ENCODE data around the gene ALDH16A1.
A peak's percentile ranks its signal among the peaks of the same experiment; 100 is the strongest.

The ALDH16A1 gene

DNA sequence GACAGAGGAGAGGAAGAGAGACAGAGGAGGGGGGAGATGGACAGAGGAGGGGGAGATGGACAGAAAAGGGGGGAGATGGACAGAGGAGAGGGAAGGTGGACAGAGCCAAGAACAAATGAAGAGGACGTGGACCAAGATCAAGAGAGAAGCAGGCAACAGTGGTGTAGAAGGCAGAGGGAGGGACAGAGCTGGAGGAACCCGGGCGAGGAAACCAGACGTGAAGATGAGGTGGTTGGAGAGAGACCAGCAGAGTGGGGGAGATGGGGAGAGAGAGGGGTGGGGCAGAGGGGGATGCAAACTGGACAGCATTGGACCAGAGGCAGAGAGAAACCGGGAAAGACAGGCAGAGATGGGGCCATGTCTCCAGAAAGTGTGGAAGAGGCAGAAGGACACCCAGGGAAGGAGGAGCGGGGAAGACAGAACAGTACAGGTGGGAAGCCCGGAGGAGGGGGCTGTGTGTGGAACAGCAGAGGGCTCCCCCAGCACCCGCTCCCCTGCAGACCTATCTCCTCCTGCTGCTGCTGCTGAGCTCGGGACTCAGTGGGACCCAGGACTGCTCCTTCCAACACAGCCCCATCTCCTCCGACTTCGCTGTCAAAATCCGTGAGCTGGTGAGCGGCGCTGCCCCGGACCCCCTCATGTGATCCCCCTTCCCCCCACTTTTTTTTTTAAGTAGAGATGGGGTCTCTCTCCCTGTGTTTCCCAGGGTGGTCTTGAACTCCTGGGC lies 22.3 kb downstream of the ALDH16A1 start:
- TF ChIP-seq, protein P1, sequence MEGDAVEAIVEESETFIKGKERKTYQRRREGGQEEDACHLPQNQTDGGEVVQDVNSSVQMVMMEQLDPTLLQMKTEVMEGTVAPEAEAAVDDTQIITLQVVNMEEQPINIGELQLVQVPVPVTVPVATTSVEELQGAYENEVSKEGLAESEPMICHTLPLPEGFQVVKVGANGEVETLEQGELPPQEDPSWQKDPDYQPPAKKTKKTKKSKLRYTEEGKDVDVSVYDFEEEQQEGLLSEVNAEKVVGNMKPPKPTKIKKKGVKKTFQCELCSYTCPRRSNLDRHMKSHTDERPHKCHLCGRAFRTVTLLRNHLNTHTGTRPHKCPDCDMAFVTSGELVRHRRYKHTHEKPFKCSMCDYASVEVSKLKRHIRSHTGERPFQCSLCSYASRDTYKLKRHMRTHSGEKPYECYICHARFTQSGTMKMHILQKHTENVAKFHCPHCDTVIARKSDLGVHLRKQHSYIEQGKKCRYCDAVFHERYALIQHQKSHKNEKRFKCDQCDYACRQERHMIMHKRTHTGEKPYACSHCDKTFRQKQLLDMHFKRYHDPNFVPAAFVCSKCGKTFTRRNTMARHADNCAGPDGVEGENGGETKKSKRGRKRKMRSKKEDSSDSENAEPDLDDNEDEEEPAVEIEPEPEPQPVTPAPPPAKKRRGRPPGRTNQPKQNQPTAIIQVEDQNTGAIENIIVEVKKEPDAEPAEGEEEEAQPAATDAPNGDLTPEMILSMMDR (IDR thresholded peaks at IDR 0.05; ENCODE audit: extremely low read depth, missing control alignments): no peak

DNA sequence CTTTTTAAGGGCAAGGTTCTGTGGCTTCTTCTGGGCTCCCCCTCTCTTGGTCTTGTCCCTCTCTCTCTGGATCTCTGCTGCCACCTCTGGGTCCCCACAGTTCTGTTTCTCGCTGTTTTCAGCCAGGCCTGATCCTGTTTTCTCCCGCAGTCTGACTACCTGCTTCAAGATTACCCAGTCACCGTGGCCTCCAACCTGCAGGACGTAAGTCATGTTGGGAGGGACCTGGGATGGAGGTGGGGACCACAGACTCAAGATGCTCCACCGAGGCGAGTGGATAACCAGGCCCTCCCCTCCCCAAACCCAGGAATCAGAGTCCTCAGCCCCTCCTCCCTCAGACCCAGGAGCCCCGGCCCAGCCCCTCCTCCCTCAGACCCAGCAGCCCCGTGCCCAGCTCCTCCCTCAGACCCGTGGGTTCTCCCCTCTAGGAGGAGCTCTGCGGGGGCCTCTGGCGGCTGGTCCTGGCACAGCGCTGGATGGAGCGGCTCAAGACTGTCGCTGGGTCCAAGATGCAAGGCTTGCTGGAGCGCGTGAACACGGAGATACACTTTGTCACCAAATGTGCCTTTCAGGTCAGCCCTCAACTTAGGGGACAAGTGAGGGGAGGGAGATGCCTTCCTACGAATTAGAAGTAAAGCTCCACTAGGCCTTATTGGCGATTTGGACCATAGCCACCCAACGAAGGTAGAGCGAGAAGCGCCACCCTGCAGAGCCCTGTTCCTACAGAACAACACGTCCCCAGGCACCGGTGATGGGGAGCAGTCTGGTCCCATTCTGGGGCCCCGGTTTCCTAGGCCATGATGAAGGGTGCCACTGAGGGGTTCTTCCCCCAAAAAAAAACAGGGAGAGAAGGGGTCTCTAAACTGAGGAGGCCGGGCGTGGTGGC lies 23.2 kb downstream of the ALDH16A1 start:
- peak; percentile 62 for DNase-seq (ENCODE audit: low spot score)
- TF ChIP-seq, protein P1 (IDR thresholded peaks at IDR 0.05; ENCODE audit: extremely low read depth, missing control alignments): peak; percentile 55

More for the DNA sequence above, 22.3 kb downstream of the ALDH16A1 start:
- no peak for DNase-seq (ENCODE audit: low spot score)

DNA sequence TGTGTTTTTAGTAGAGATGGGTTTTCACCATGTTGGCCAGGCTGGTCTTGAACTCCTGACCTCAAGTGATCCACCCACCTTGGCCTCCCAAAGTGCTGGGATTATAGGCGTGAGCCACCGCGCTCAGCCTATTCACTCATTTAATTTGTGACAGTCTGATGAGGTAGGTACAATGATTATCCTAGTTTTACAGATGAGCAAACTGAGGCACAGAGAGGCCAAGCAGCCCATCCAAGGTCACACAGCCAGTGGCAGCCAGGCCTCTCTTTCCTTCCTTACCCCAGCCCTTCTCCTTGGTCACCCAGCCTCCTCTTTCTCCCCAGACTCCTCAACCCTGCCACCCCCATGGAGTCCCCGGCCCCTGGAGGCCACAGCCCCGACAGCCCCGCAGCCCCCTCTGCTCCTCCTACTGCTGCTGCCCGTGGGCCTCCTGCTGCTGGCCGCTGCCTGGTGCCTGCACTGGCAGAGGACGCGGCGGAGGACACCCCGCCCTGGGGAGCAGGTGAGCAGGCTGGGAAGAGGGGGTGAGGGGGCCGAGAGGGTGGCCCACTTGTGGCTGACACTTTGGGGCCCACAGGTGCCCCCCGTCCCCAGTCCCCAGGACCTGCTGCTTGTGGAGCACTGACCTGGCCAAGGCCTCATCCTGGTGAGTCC lies 27.1 kb downstream of the ALDH16A1 start:
- TF ChIP-seq, protein P1 (IDR thresholded peaks at IDR 0.05; ENCODE audit: extremely low read depth, missing control alignments): no peak
- DNase-seq (ENCODE audit: low spot score): no peak

DNA sequence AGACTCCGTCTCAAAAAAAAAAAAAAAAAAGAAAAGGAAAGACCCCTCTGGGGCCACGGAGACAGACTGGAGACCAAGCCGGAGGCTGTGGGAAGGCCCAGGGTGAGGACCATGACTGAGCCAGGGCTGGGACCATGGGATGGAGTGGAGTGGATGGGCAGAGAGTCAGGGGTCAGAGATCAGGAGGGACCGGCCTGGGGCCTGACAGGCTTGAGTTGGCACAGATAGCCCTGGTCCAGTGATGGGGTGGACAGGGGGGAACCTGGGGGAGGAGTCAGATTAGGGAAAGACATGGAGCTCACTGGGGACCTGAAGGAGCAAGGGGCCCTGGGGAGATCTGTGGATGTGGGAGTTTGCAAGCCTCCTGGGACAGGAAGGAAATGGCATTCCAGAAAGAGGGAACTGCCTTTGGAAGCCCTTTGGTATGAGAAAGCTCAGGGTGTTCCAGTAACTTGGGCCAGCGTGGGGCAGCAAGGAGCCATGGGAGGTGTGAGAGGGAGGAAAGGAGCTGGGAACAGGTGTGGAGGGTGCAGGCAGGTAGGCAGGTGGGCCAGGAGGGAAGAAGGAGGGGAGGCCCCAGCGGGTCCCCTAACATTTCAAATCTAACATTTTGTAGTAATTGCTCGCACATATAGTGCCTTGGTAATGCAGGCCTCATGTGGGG lies 28.1 kb downstream of the ALDH16A1 start:
- DNase-seq (ENCODE audit: low spot score): no peak
- TF ChIP-seq, protein P1 (IDR thresholded peaks at IDR 0.05; ENCODE audit: extremely low read depth, missing control alignments): no peak

DNA sequence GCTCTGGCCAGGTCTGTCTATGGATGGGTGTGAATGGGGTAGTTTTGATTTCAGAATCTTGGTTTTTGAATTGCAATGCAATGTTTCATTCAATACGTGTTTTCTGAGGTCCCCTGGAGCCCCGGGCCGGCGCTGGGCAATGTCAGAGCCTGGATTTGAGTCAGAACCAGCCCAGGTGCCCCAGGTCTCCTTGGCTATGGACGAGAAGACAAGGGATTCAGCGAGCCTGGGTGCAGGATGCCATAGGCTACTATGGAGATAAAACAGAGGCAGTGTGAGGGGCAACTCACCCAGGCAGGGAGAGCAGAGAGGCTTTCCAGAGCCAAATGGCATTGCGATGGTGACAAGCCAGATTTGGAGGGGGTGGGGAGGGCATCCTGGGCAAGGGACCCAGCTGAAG lies 33.2 kb downstream of the ALDH16A1 start:
- TF ChIP-seq, protein P1 (IDR thresholded peaks at IDR 0.05; ENCODE audit: extremely low read depth, missing control alignments): no peak
- DNase-seq (ENCODE audit: low spot score): no peak

DNA sequence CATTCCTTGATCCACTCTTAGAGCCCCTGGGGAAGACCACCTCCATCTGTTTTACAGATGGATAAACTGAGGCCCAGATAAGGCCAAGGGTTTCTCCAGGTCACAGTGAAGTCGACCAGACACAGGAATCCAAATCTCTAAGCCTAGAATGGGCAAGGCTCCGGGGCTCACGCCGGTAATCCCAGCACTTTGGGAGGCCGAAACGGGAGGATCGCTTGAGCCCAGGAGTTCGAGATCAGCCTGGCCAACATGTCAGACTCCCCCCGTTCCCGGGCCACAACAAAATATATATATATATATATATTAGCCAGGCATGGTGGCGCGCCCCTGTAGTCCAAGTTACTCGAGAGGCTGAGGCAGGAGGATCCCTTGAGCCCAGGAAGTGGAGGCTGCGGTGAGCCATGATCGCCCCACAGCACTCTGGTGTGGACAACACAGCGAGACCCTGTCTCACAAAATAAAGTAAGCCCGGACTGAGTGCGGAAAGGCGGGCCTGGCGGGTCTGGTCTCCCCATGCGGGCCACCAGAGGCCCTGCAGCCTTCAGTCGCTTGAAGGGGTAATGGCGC lies 33.8 kb downstream of the ALDH16A1 start:
- DNase-seq (ENCODE audit: low spot score): no peak
- TF ChIP-seq, protein P1 (IDR thresholded peaks at IDR 0.05; ENCODE audit: extremely low read depth, missing control alignments): no peak
